MM.1S (cell line): ENCODE data around the gene CDV3.

ENCODE experiments used
- DNase-seq: peaks from one replicate; pipeline ENCODE4 v3.0.0-alpha.2; 2015
- H2AFZ ChIP-seq: fragments of 300-600 bp; sonication (generic); 2 replicates; pipeline ENCODE4 v1.6.0; 2016; ENCODE audit warnings: antibody characterized with exemption, low read length
- H3F3A ChIP-seq: fragments of 300-600 bp; sonication (generic); 2 replicates; pipeline ENCODE4 v1.6.1; 2016; ENCODE audit warnings: mild to moderate bottlenecking, antibody characterized with exemption, low read length, moderate library complexity, mixed read lengths; ENCODE audit not compliant: insufficient read depth
- H3K27ac ChIP-seq: fragments of 300-600 bp; sonication (generic); 2 replicates; pipeline ENCODE4 v1.5.1; 2016; ENCODE audit warnings: mild to moderate bottlenecking, low read length
- H3K27me3 ChIP-seq: fragments of 300-600 bp; sonication (generic); replicated peaks from 2 replicates; pipeline ENCODE4 v1.6.0; 2016; ENCODE audit warnings: low read length; ENCODE audit not compliant: insufficient read depth
- H3K36me3 ChIP-seq: fragments of 300-600 bp; sonication (generic); replicated peaks from 2 replicates; pipeline ENCODE4 v1.6.1; 2016; ENCODE audit warnings: mild to moderate bottlenecking, low read length, mixed read lengths; ENCODE audit not compliant: insufficient read depth
- H3K4me1 ChIP-seq: fragments of 300-600 bp; sonication (generic); 2 replicates; pipeline ENCODE4 v1.6.1; 2016; ENCODE audit warnings: low read length, mixed read lengths
- H3K4me2 ChIP-seq: fragments of 300-600 bp; sonication (generic); 2 replicates; pipeline ENCODE4 v1.6.0; 2016; ENCODE audit warnings: low read depth, low read length
- H3K4me3 ChIP-seq: fragments of 300-600 bp; sonication (generic); 2 replicates; pipeline ENCODE4 v1.5.1; 2016; ENCODE audit warnings: low read length, mixed read lengths
- H3K79me2 ChIP-seq: fragments of 300-600 bp; sonication (generic); 2 replicates; pipeline ENCODE4 v1.6.1; 2016; ENCODE audit warnings: mixed run types, low read length, mixed read lengths
- H3K9ac ChIP-seq: fragments of 300-600 bp; sonication (generic); 2 replicates; pipeline ENCODE4 v1.6.1; 2016; ENCODE audit warnings: low read length, mixed read lengths
- H3K9me2 ChIP-seq: fragments of 300-600 bp; sonication (generic); replicated peaks from 2 replicates; pipeline ENCODE4 v1.6.1; 2016; ENCODE audit warnings: mild to moderate bottlenecking, low read length, mixed read lengths; ENCODE audit not compliant: insufficient read depth
- H3K9me3 ChIP-seq: fragments of 300-600 bp; sonication (generic); replicated peaks from 2 replicates; pipeline ENCODE4 v1.6.1; 2016; ENCODE audit warnings: mild to moderate bottlenecking, low read length, mixed read lengths; ENCODE audit not compliant: insufficient read depth
- H4K20me1 ChIP-seq: fragments of 300-600 bp; sonication (generic); 2 replicates; pipeline ENCODE4 v1.6.1; 2016; ENCODE audit warnings: mild to moderate bottlenecking, low read length, moderate library complexity, mixed read lengths; ENCODE audit not compliant: insufficient read depth
- EZH2 ChIP-seq: fragments of 300-600 bp; sonication (generic); optimal IDR thresholded peaks from 2 replicates; pipeline ENCODE3; 2017; ENCODE audit warnings: low read depth, mild to moderate bottlenecking, antibody characterized with exemption, low read length, mixed read lengths
- EZH2phosphoT487 ChIP-seq: fragments of 300-600 bp; sonication (generic); IDR thresholded peaks from 2 replicates; pipeline ENCODE4 v1.6.1; 2018; ENCODE audit warnings: antibody characterized with exemption, low read length
- TF ChIP-seq, protein P1 (sequence below): fragments of 300-600 bp; sonication (generic); IDR thresholded peaks from 2 replicates; pipeline ENCODE4 v1.5.1; 2016; ENCODE audit warnings: antibody characterized with exemption, low read length, mixed read lengths

Gene CDV3

DNA sequence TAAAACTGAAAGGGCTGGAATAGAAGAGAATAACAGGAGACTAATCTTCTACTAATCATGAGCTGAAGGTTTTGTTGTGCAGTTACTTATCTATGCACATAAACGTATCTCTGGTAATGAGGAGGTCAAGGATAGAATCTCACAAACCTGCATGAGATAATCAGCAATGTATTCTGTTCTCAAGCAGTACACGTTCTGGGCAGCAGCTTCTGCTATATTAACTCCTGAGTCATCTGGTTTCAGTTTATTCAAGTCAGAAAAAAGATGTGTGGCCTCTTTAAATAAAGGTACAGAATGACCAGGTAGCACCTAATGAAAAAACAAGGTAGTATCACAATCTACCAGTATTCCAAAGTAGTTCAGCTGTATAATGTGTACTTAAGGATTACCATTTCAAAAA lies 34.9 kb downstream of the CDV3 start:
- Histone ChIP-seq H3K4me3 (no peak overlapping the region), H3K27ac (no peak overlapping the region), H3K9ac (no peak overlapping the region), H3K9me2 (no peaks in the 10 kb centered on the region), H4K20me1 (no peaks in the 10 kb centered on the region), H3K9me3 (no peaks in the 10 kb centered on the region), H3K4me2 (no peak overlapping the region), H2AFZ (no peak overlapping the region), H3K79me2 (no peaks in the 10 kb centered on the region), H3K27me3 (no peaks in the 10 kb centered on the region), H3F3A (no peaks in the 10 kb centered on the region), H3K36me3 (peaks cover 4% of the 10 kb centered on the region; the same call in 1 of the 2 replicates), H3K4me1 (no peaks in the 10 kb centered on the region)
- TF ChIP-seq EZH2: no peak
- TF ChIP-seq, protein P1, sequence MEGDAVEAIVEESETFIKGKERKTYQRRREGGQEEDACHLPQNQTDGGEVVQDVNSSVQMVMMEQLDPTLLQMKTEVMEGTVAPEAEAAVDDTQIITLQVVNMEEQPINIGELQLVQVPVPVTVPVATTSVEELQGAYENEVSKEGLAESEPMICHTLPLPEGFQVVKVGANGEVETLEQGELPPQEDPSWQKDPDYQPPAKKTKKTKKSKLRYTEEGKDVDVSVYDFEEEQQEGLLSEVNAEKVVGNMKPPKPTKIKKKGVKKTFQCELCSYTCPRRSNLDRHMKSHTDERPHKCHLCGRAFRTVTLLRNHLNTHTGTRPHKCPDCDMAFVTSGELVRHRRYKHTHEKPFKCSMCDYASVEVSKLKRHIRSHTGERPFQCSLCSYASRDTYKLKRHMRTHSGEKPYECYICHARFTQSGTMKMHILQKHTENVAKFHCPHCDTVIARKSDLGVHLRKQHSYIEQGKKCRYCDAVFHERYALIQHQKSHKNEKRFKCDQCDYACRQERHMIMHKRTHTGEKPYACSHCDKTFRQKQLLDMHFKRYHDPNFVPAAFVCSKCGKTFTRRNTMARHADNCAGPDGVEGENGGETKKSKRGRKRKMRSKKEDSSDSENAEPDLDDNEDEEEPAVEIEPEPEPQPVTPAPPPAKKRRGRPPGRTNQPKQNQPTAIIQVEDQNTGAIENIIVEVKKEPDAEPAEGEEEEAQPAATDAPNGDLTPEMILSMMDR: no peak
- TF ChIP-seq EZH2phosphoT487: no peak
- DNase-seq: peak; percentile 26

GRCh38 chr3:133610031-133610430 lies 36.5 kb downstream of the CDV3 start:
- no peak for DNase-seq
- Histone ChIP-seq H3K4me1 (no peaks in the 10 kb centered on the region), H3K4me2 (no peak overlapping the region), H3K4me3 (no peak overlapping the region), H2AFZ (no peak overlapping the region), H3K79me2 (no peaks in the 10 kb centered on the region), H3K9me3 (no peaks in the 10 kb centered on the region), H4K20me1 (no peaks in the 10 kb centered on the region), H3K36me3 (no peaks in the 10 kb centered on the region; the same call in 1 of the 2 replicates), H3K27me3 (no peaks in the 10 kb centered on the region), H3K9me2 (no peaks in the 10 kb centered on the region), H3K27ac (no peak overlapping the region), H3K9ac (no peak overlapping the region), H3F3A (no peaks in the 10 kb centered on the region)
- TF ChIP-seq EZH2: no peak
- TF ChIP-seq EZH2phosphoT487: no peak
- TF ChIP-seq, protein P1: no peak

DNA sequence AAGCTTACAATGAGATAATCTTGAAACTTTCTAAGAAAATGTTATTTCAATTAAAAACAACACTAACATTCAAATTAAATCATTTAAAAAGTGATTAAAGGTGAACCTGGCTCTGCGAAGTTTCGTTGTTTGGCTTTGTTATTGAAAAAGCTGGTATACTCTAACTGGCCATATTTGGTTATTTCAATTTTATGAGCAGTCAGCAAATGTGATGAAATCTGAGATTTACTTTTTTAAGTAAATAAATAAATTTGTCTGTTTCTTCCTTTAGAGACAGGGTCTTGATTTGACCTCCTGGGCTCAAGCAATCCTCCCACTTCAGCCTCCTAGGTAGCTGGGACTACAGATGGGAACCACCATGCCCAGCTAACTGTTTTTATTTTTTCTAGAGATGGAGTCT lies 38.0 kb downstream of the CDV3 start:
- DNase-seq: no peak
- H3K27ac ChIP-seq: no peak overlapping the region
- H3K4me3 ChIP-seq: no peak overlapping the region
- peaks cover 2% of the 10 kb centered on the region; the same call in 1 of the 2 replicates for H3K36me3 ChIP-seq
- H3K9ac ChIP-seq: no peak overlapping the region
- TF ChIP-seq EZH2phosphoT487: no peak
- TF ChIP-seq, protein P1: no peak
- TF ChIP-seq EZH2: no peak
- no peak overlapping the region for H3K4me2 ChIP-seq
- no peaks in the 10 kb centered on the region for H3K27me3 ChIP-seq
- no peaks in the 10 kb centered on the region for H3K9me3 ChIP-seq
- no peaks in the 10 kb centered on the region for H3F3A ChIP-seq
- no peaks in the 10 kb centered on the region for H3K9me2 ChIP-seq
- H4K20me1 ChIP-seq: no peaks in the 10 kb centered on the region
- H3K4me1 ChIP-seq: no peaks in the 10 kb centered on the region
- no peak overlapping the region for H2AFZ ChIP-seq
- no peaks in the 10 kb centered on the region for H3K79me2 ChIP-seq
